HepG2 (cell line): ENCODE measurements around the gene NUP54.

Experiments used
- ASH2L ChIP-seq: fragments of 300-600, 200-600 bp; sonication (generic); IDR thresholded peaks from 2 replicates; pipeline ENCODE4 v1.7.0; 2017; ENCODE audit warnings: low read depth, mild to moderate bottlenecking, moderate library complexity, mixed read lengths, low read length; ENCODE audit not compliant: insufficient read length
- NFKBIZ ChIP-seq: IDR thresholded peaks from 2 replicates; pipeline ENCODE4 v1.6.1; 2018; ENCODE audit warnings: missing genetic modification reagents, missing compliant biosample characterization
- SMARCC2 ChIP-seq: fragments of 450-650 bp; IDR thresholded peaks from 2 replicates; pipeline ENCODE4 v1.6.1; 2017; ENCODE audit warnings: antibody characterized with exemption, mild to moderate bottlenecking
- TARDBP ChIP-seq: sonication (generic); formaldehyde crosslinking; IDR thresholded peaks from 2 replicates; pipeline ENCODE4 v1.8.0; 2022; ENCODE audit warnings: mild to moderate bottlenecking, missing genetic modification reagents
- ZNF143 ChIP-seq: sonication (generic); formaldehyde crosslinking; IDR thresholded peaks from 2 replicates; pipeline ENCODE4 v1.4.0; 2020; ENCODE audit warnings: missing genetic modification reagents
- ZNF24 ChIP-seq: fragments of 450-650 bp; IDR thresholded peaks from 2 replicates; pipeline ENCODE4 v1.6.1; 2017; ENCODE audit warnings: antibody characterized with exemption, mild to moderate bottlenecking
- ZNF563 ChIP-seq: sonication (generic); formaldehyde crosslinking; IDR thresholded peaks from 2 replicates; pipeline ENCODE4 v1.8.0; 2022; ENCODE audit warnings: mild to moderate bottlenecking, moderate library complexity, missing genetic modification reagents
- ZNF660 ChIP-seq: sonication (generic); formaldehyde crosslinking; IDR thresholded peaks from 2 replicates; pipeline ENCODE4 v1.5.1; 2020; ENCODE audit warnings: mild to moderate bottlenecking, low read depth, missing genetic modification reagents, borderline replicate concordance
- ZNF776 ChIP-seq: sonication (generic); formaldehyde crosslinking; IDR thresholded peaks from 2 replicates; pipeline ENCODE4 v1.4.0; 2020; ENCODE audit warnings: mild to moderate bottlenecking, missing genetic modification reagents
- ZNF883 ChIP-seq: sonication (generic); formaldehyde crosslinking; IDR thresholded peaks from 2 replicates; pipeline ENCODE4 v1.5.1; 2020; ENCODE audit warnings: mild to moderate bottlenecking, missing genetic modification reagents; ENCODE audit errors: not compliant biosample characterization
- TF ChIP-seq, protein P1 (sequence below): sonication (generic); formaldehyde crosslinking; conservative IDR thresholded peaks from 2 replicates; pipeline ENCODE4 v1.8.0; 2022; ENCODE audit warnings: low read depth, missing genetic modification reagents
- TF ChIP-seq, protein P2 (sequence below): sonication (generic); formaldehyde crosslinking; IDR thresholded peaks from 2 replicates; pipeline ENCODE4 v1.8.0; 2022; ENCODE audit warnings: mild to moderate bottlenecking, missing genetic modification reagents
- TF ChIP-seq, protein P3 (sequence below): sonication (generic); formaldehyde crosslinking; IDR thresholded peaks from 2 replicates; pipeline ENCODE4 v1.5.0; 2020; ENCODE audit warnings: mild to moderate bottlenecking, missing genetic modification reagents, moderate library complexity
- TF ChIP-seq, protein P4 (sequence below): IDR thresholded peaks from 2 replicates; pipeline ENCODE4 v1.6.1; 2016; ENCODE audit warnings: control low read depth

DNA sequence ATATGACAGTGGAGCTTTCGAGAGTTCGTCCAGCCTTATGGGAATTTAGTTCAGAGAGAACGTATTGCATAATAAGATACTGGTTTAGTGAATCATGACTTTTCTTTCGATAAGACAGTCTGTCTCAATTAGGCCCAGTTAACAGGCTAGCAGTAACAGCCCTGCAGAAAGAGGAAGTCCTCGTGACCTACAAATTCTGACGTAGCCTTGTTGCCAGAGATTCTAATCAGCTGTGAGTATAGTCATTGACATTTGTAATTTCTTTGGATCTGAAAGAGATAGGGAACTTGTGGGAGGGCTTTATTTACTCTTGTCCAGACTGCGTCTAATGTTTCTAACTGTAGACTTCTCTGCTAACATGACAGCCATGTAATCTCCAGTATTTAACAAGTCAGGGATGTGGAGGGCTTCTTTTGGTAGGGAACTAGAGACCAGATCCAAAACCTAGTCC, 57.9 kb downstream of the NUP54 start:
- TF ChIP-seq ZNF563 (no peak), ZNF660 (CRISPR knock-in tag) (no peak), ZNF776 (CRISPR knock-in tag) (no peak), TARDBP (CRISPR knock-in tag) (no peak), ZNF24 (no peak), ASH2L (no peak), ZNF883 (CRISPR knock-in tag) (no peak), NFKBIZ (CRISPR knock-in tag) (no peak), SMARCC2 (no peak), ZNF143 (CRISPR knock-in tag) (no peak)
- TF ChIP-seq, protein P1, sequence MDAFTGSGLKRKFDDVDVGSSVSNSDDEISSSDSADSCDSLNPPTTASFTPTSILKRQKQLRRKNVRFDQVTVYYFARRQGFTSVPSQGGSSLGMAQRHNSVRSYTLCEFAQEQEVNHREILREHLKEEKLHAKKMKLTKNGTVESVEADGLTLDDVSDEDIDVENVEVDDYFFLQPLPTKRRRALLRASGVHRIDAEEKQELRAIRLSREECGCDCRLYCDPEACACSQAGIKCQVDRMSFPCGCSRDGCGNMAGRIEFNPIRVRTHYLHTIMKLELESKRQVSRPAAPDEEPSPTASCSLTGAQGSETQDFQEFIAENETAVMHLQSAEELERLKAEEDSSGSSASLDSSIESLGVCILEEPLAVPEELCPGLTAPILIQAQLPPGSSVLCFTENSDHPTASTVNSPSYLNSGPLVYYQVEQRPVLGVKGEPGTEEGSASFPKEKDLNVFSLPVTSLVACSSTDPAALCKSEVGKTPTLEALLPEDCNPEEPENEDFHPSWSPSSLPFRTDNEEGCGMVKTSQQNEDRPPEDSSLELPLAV = no peak
- TF ChIP-seq, protein P2, sequence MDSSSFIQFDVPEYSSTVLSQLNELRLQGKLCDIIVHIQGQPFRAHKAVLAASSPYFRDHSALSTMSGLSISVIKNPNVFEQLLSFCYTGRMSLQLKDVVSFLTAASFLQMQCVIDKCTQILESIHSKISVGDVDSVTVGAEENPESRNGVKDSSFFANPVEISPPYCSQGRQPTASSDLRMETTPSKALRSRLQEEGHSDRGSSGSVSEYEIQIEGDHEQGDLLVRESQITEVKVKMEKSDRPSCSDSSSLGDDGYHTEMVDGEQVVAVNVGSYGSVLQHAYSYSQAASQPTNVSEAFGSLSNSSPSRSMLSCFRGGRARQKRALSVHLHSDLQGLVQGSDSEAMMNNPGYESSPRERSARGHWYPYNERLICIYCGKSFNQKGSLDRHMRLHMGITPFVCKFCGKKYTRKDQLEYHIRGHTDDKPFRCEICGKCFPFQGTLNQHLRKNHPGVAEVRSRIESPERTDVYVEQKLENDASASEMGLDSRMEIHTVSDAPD (CRISPR knock-in tag) = no peak
- TF ChIP-seq, protein P3, sequence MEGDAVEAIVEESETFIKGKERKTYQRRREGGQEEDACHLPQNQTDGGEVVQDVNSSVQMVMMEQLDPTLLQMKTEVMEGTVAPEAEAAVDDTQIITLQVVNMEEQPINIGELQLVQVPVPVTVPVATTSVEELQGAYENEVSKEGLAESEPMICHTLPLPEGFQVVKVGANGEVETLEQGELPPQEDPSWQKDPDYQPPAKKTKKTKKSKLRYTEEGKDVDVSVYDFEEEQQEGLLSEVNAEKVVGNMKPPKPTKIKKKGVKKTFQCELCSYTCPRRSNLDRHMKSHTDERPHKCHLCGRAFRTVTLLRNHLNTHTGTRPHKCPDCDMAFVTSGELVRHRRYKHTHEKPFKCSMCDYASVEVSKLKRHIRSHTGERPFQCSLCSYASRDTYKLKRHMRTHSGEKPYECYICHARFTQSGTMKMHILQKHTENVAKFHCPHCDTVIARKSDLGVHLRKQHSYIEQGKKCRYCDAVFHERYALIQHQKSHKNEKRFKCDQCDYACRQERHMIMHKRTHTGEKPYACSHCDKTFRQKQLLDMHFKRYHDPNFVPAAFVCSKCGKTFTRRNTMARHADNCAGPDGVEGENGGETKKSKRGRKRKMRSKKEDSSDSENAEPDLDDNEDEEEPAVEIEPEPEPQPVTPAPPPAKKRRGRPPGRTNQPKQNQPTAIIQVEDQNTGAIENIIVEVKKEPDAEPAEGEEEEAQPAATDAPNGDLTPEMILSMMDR = no peak
- TF ChIP-seq, protein P4, sequence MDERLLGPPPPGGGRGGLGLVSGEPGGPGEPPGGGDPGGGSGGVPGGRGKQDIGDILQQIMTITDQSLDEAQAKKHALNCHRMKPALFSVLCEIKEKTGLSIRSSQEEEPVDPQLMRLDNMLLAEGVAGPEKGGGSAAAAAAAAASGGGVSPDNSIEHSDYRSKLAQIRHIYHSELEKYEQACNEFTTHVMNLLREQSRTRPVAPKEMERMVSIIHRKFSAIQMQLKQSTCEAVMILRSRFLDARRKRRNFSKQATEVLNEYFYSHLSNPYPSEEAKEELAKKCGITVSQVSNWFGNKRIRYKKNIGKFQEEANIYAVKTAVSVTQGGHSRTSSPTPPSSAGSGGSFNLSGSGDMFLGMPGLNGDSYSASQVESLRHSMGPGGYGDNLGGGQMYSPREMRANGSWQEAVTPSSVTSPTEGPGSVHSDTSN (CRISPR knock-in tag) = no peak
